Astrocyte of the spinal cord (primary cell): ENCODE measurements around the gene GJD2.

Experiments
- DNase-seq: peaks from one replicate; pipeline ENCODE4 v3.0.0; 2011; ENCODE audit warnings: low read depth, low spot score
- H3K4me3 ChIP-seq: 2 replicates; pipeline ENCODE4 v1.5.1; 2011; ENCODE audit warnings: low read depth, mild to moderate bottlenecking, low read length, moderate library complexity
- in situ Hi-C: cut with HindIII; loops from 2 replicates; pipeline ENCODE4 v1.10.0; 2017; ENCODE audit warnings: low sequenced_read_pairs
- TF ChIP-seq, protein P1 (sequence below): IDR thresholded peaks from 2 replicates; pipeline ENCODE4 v1.5.1; 2012; ENCODE audit warnings: low read depth, mild to moderate bottlenecking, low read length, inconsistent platforms

Gene GJD2

DNA sequence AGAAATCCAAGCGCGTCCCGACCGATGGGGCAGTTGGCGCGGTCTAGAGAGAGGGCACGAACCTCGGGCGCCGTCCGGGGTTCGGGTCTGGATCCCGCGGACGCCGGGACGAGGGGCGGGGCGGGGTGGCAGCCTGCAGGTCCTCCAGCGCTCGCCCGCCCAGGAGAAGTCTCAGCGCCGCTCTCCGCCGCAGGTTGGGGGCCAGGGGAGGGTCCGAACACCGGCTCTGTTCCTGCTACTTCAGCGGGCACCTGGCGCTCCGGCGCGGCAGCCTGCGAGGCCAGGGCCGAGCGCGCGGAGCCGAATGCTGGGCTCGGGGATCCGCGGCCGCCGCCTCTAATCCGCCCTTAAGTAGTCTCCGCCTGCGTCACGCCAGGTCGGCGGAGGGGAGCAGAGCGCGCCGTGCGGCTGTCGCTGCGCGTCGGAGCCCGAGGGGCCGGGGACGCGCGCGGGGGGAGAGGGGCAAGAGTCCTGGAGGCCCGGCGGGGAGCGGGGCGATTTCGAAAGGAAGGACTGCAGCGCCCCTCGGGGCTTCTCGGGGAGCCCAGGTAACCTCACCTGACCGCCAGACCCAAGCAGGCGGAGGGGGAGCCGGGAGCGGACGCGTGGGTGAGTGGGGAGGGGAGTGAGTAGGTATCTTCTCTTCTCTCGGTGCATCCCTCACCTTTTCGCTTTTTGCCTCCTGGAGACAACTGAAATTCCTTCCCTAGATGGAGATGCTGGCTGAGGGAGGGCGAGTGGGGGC is at the start of gene GJD2:
TSS of gene GJD2 (minus strand) at position 325 of the 745 bp plus-strand sequence. CDS start 510 bp downstream, outside the sequence.
- no peak for DNase-seq
- TF ChIP-seq, protein P1, sequence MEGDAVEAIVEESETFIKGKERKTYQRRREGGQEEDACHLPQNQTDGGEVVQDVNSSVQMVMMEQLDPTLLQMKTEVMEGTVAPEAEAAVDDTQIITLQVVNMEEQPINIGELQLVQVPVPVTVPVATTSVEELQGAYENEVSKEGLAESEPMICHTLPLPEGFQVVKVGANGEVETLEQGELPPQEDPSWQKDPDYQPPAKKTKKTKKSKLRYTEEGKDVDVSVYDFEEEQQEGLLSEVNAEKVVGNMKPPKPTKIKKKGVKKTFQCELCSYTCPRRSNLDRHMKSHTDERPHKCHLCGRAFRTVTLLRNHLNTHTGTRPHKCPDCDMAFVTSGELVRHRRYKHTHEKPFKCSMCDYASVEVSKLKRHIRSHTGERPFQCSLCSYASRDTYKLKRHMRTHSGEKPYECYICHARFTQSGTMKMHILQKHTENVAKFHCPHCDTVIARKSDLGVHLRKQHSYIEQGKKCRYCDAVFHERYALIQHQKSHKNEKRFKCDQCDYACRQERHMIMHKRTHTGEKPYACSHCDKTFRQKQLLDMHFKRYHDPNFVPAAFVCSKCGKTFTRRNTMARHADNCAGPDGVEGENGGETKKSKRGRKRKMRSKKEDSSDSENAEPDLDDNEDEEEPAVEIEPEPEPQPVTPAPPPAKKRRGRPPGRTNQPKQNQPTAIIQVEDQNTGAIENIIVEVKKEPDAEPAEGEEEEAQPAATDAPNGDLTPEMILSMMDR: no peak
- in situ Hi-C loops: no loop called here
- H3K4me3 ChIP-seq: no peak within 1 kb of the TSS

DNA sequence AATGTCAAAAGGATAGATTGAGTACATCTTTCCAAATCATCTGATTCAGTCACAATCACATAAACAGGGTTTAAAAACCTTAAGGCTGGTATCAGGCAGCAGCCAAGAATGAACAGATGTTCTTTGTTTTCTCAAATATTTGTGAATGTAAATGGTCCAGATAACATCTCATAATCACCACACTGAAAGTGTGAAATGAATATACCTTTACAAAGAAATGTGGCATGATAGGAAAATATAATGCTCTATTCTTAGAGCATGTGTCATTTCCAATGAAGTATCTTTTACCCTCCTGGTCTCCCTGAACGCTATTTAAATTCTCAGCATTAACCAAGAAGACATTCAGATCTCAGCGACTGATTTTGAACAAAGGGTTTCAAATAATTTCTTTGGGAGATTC is 49.3 kb upstream of the GJD2 start:
- no peak overlapping the region for H3K4me3 ChIP-seq
- TF ChIP-seq, protein P1: no peak
- no peak for DNase-seq
- in situ Hi-C loops: no loop called here

DNA sequence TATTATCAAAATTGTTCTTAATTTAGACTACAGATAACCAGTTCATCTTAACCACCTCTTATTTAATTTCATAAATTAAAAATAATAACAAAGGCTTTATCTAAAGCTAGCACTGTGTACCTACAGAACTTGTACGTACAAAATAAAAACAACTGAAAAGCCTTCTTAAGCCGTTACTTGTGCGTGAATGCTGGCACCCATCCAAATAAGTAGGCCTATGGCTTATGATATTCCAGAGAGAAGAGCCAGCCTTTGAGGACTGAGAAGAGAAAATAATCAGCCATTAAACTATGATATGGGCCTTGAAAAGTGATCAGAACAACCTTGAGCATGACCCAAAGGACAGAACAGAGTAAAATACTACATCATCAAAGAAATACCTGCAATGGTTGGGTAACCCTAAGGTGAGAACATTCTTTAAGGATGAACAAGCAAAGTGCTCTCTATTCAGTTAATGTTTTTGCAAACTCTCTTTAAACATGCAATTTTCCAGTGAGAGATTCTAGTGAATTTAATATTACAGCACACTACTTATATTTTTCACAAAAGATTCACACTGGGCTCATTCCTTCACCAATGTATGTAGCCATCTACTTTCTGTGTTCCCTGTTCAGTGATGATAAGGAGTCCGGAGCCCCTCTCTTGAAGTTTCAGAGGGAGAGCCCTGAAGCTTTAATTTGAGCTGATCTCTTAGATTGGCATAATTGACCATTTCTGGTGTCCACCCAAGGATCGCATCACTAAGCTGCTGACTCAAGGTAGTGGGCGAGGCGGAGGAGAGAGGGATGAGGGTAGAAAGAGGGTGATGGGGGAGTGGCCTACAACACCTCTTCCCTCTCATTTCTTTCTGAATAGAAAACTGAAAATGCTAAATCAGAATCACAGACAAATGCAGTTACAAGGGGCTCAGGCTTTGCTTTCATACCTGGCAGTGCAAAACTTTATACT is 48.3 kb upstream of the GJD2 start:
- in situ Hi-C loops: no loop called here
- TF ChIP-seq, protein P1: no peak
- H3K4me3 ChIP-seq: no peak overlapping the region
- no peak for DNase-seq

DNA sequence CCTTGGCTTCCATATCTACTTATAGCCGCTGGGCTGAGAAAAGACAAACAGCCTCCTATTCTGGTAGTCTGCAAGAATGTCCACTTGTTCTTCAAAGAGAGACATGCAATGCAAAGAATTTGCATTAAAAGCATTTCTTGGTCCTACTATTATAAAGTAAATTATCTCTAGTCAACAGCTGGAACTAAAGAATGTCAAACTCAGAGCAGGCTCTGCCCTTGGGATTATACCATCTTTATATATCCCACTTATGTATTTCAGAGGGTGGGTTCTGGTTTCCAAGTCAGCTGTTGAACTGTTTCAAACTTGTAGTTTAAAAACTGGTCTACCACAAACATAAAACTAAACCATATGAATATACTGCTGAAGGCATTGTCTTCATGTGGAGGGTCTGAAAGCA is 47.6 kb upstream of the GJD2 start:
- TF ChIP-seq, protein P1: no peak
- in situ Hi-C loops: no loop called here
- H3K4me3 ChIP-seq: no peak overlapping the region
- no peak for DNase-seq

DNA sequence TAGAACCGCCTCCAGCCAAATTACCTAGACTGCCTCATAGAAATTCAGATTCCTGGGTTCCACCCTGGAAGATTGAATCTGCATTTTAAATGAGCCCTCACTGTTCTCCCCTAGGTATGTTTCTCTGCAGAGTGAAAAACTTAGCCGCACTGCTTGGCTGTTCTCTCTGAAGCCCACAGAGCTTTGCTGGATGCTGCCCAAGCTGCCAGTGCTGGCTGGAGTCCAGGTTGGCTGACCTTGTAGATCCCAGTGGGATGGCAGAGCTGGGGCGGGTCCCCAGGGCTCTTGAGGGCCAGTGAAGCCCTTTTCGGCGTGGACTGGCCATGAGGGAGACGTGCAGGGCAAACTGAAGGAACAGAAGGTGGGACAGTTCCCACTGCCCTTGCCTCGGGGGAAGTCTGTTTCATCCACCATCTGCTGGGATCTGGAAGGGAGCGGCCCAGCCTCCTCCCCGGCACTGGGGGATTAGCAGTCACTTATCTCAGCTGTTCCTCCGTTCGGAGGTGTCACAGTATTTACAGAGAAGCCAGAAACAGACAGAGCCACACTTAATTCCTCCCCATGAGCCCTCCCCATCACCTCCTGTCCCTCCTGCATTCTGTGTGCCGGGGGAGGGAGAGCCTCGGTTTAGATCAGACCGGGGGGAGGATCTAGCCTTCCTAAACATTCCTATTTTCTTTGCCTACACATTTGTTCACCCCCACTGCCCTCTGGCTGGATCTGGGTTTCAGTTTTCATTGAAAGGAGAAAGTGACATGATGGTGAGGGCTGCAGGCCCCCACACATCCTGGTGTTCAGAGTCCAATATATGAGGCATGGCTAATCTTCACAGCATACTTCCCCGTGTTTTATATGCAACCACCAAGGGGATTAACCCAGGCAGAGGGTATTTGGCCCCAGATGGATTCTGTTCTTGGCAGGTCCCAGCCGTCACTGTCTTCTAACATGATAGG is 44.6 kb upstream of the GJD2 start:
- H3K4me3 ChIP-seq: no peak overlapping the region
- in situ Hi-C loops: no loop called here
- no peak for DNase-seq
- TF ChIP-seq, protein P1: no peak
